SK-N-SH (cell line): ENCODE results near the gene RFX5. TPM values are rescaled to one million over a fixed set of nuclear protein-coding genes. Genes with fewer than 3 reads are reported as not detected.

Source experiments
- CTCF ChIA-PET: fragments of 300-600, 350-600 bp; formaldehyde crosslinking; extraction: SDS; loops from one replicate; lab custom pipeline; 2021; lab: Yijun Ruan, JAX
- POLR2A ChIA-PET: fragments of 350-600 bp; sonication (Branson Sonifier 250); formaldehyde crosslinking; extraction: SDS; loops from one replicate; lab custom pipeline; 2020; ENCODE audit warnings: antibody characterized with exemption, inconsistent platforms; lab: Yijun Ruan, JAX
- DNase-seq: peaks from one replicate; pipeline ENCODE4 v3.0.0; 2012
- H2AFZ ChIP-seq: fragments of 200-600 bp; sonication (generic); 2 replicates; pipeline ENCODE4 v1.8.1; 2016; ENCODE audit warnings: antibody characterized with exemption, mild to moderate bottlenecking, low read depth
- H3F3A ChIP-seq: fragments of 200-600 bp; sonication (generic); replicated peaks from 2 replicates; pipeline ENCODE3; 2016; ENCODE audit warnings: antibody characterized with exemption, mild to moderate bottlenecking; ENCODE audit not compliant: insufficient read depth
- H3K27ac ChIP-seq, 2 experiments: fragments of 200-500 bp in 1 of 2; fragments of 200-600 bp in 1 of 2; sonication (Bioruptor generic) in 1 of 2; sonication (generic), shearing (Covaris generic) in 1 of 2; 2 replicates each; pipeline versions ENCODE4 v1.5.1 to v1.6.1; 2014 to 2016; ENCODE audit warnings: low read depth in 2 of 2, inconsistent platforms in 1 of 2, low read length in 1 of 2, mild to moderate bottlenecking in 1 of 2, mixed read lengths in 1 of 2
- H3K27me3 ChIP-seq: fragments of 200-600 bp; sonication (generic), shearing (Covaris generic); 2 replicates; pipeline ENCODE4 v1.6.1; 2016; ENCODE audit warnings: mixed run types; ENCODE audit not compliant: insufficient read depth
- H3K36me3 ChIP-seq, 2 experiments: fragments of 200-500 bp in 1 of 2; fragments of 200-600 bp in 1 of 2; sonication (Bioruptor generic) in 1 of 2; sonication (generic) in 1 of 2; replicated peaks in 1 of 2; 2 replicates each; pipeline versions ENCODE3 to v1.5.1; 2014 to 2016; ENCODE audit warnings: low read length in 1 of 2, mild to moderate bottlenecking in 1 of 2; ENCODE audit not compliant: insufficient read depth in 2 of 2, control insufficient read depth in 1 of 2
- H3K4me1 ChIP-seq, 2 experiments: fragments of 200-500 bp in 1 of 2; fragments of 200-600 bp in 1 of 2; sonication (Bioruptor generic) in 1 of 2; sonication (generic), shearing (Covaris generic) in 1 of 2; 2 replicates each; pipeline versions ENCODE4 v1.5.1 to v1.6.1; 2014 to 2016; ENCODE audit warnings: low read depth in 1 of 2, low read length in 1 of 2, mixed run types in 1 of 2; ENCODE audit not compliant: insufficient read depth in 2 of 2, control insufficient read depth in 1 of 2
- H3K4me2 ChIP-seq: fragments of 200-600 bp; sonication (generic), shearing (Covaris generic); 2 replicates; pipeline ENCODE4 v1.6.1; 2017; ENCODE audit warnings: mixed run types
- H3K4me3 ChIP-seq, 2 experiments: fragments of 200-500 bp in 1 of 2; fragments of 200-600 bp in 1 of 2; sonication (Bioruptor generic) in 1 of 2; sonication (generic), shearing (Covaris generic) in 1 of 2; 2 replicates each; pipeline versions ENCODE4 v1.5.1 to v1.8.1; 2014 to 2016; ENCODE audit warnings: low read depth in 2 of 2, inconsistent platforms in 1 of 2, low read length in 1 of 2, mild to moderate bottlenecking in 1 of 2, mixed read lengths in 1 of 2, moderate library complexity in 1 of 2
- H3K79me2 ChIP-seq: fragments of 200-600 bp; sonication (generic); 2 replicates; pipeline ENCODE4 v1.8.1; 2017; ENCODE audit warnings: mild to moderate bottlenecking; ENCODE audit not compliant: insufficient read depth
- H3K9ac ChIP-seq: fragments of 200-600 bp; sonication (generic); 2 replicates; pipeline ENCODE4 v1.6.1; 2017; ENCODE audit warnings: mixed run types
- H3K9me2 ChIP-seq: fragments of 200-600 bp; sonication (generic); 2 replicates; pipeline ENCODE4 v1.6.1; 2017; ENCODE audit warnings: mixed run types
- H3K9me3 ChIP-seq: fragments of 200-600 bp; sonication (generic); 2 replicates; pipeline ENCODE4 v1.6.1; 2017; ENCODE audit warnings: mixed run types, mild to moderate bottlenecking, moderate library complexity
- H4K20me1 ChIP-seq: fragments of 200-600 bp; sonication (generic); 2 replicates; pipeline ENCODE4 v1.6.1; 2017; ENCODE audit warnings: mild to moderate bottlenecking, mixed run types; ENCODE audit not compliant: insufficient read depth
- CHD2 ChIP-seq: fragments of 150-350 bp; IDR thresholded peaks from 2 replicates; pipeline ENCODE4 v1.6.1; 2018; ENCODE audit warnings: low read length; ENCODE audit not compliant: partially characterized antibody
- ELF1 ChIP-seq: IDR thresholded peaks from 2 replicates; pipeline ENCODE4 v1.4.0; 2012
- EZH2phosphoT487 ChIP-seq: fragments of 200-600 bp; sonication (generic); IDR thresholded peaks from 2 replicates; pipeline ENCODE4 v1.6.1; 2017; ENCODE audit warnings: low read depth, mixed run types, mild to moderate bottlenecking, antibody characterized with exemption, moderate library complexity, borderline replicate concordance
- FOXJ3 ChIP-seq: sonication (generic); formaldehyde crosslinking; IDR thresholded peaks from 2 replicates; pipeline ENCODE4 v1.5.1; 2020; ENCODE audit warnings: mild to moderate bottlenecking, missing genetic modification reagents
- GATA2 ChIP-seq: sonication (generic); formaldehyde crosslinking; IDR thresholded peaks from 2 replicates; pipeline ENCODE4 v1.5.0; 2020; ENCODE audit warnings: mild to moderate bottlenecking, missing genetic modification reagents
- JUND ChIP-seq: IDR thresholded peaks from 2 replicates; pipeline ENCODE4 v1.4.0; 2012
- MEF2A ChIP-seq: IDR thresholded peaks from 2 replicates; pipeline ENCODE4 v1.4.0; 2012; ENCODE audit warnings: low read depth, borderline replicate concordance
- MXI1 ChIP-seq: IDR thresholded peaks from 2 replicates; pipeline ENCODE4 v1.6.1; 2012; ENCODE audit warnings: mild to moderate bottlenecking, low read depth, low read length, improper control_type of control experiment
- NFIC ChIP-seq: IDR thresholded peaks from 2 replicates; pipeline ENCODE4 v1.4.0; 2012; ENCODE audit warnings: borderline replicate concordance
- NRF1 ChIP-seq: IDR thresholded peaks from 2 replicates; pipeline ENCODE4 v1.6.1; 2012; ENCODE audit warnings: low read depth, mild to moderate bottlenecking, low read length
- POLR2AphosphoS5 ChIP-seq: IDR thresholded peaks from 2 replicates; pipeline ENCODE4 v1.6.1; 2012; ENCODE audit warnings: low read depth, low read length
- RAD21 ChIP-seq: IDR thresholded peaks from 2 replicates; pipeline ENCODE4 v1.6.1; 2012; ENCODE audit warnings: mild to moderate bottlenecking, low read length
- RFX5 ChIP-seq: IDR thresholded peaks from 2 replicates; pipeline ENCODE4 v1.6.1; 2012; ENCODE audit warnings: mild to moderate bottlenecking, improper control_type of control experiment, low read length
- SIN3A ChIP-seq: IDR thresholded peaks from 2 replicates; pipeline ENCODE4 v1.6.1; 2012; ENCODE audit warnings: low read depth, mild to moderate bottlenecking, low read length, moderate library complexity, borderline replicate concordance
- SMC3 ChIP-seq: IDR thresholded peaks from 2 replicates; pipeline ENCODE4 v1.6.1; 2012; ENCODE audit warnings: low read depth, low read length, improper control_type of control experiment
- TCF12 ChIP-seq: IDR thresholded peaks from 2 replicates; pipeline ENCODE4 v1.4.0; 2012
- WGBS: methylation state at CpG from one replicate; pipeline ENCODE4 v1.1.6; 2017; ENCODE audit warnings: low lambda C conversion rate; 5-methylcytosine and 5-hydroxymethylcytosine counted together
- polyA plus RNA-seq, 3 experiments: library from polyadenylated mRNA; depleted of rRNA; stranded (reverse); fragments of >200 nt; gene quantifications; 2 replicates each; pipeline ENCODE4 v1.2.3, GENCODE V29; 2012
- TF ChIP-seq, protein P1 (sequence below): fragments of 150-350 bp; IDR thresholded peaks from 2 replicates; pipeline ENCODE4 v1.6.1; 2016; ENCODE audit warnings: mild to moderate bottlenecking, low read depth, low read length
- TF ChIP-seq, protein P2 (sequence below): fragments of 200-600 bp; sonication (generic); IDR thresholded peaks from 2 replicates; pipeline ENCODE4 v1.6.1; 2017; ENCODE audit warnings: antibody characterized with exemption, mild to moderate bottlenecking, moderate library complexity
- TF ChIP-seq, protein P3 (sequence below): IDR thresholded peaks from 2 replicates; pipeline ENCODE4 v1.6.1; 2012; ENCODE audit warnings: mild to moderate bottlenecking, low read depth, low read length, moderate library complexity

RFX5 gene
- polyA plus RNA-seq, 1 of the 3 experiments (the other 2 are of a cell fraction), result 29.1 TPM

DNA sequence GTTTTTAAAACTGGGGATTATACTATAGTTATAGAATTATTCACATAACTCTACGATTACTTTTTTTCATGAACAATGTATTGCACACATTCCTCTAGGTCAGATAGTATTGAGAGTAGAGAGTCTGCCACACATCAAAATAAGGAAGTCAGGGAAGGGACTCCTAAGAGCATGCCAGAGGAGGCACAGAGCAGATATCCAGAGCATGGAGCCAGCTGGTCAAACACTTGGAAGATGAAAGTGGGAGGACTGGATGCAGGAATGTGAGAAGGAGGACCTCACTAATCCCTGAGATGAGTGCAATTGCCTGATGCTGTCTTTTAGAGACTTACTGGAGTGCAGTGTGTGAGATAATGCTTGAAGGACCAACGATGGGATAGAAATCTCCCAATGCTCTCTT is 9.6 kb upstream of the RFX5 start:
- TF ChIP-seq CHD2 (no peak), NFIC (no peak), ELF1 (no peak), JUND (no peak), RFX5 (no peak), NRF1 (no peak), TCF12 (no peak), MXI1 (no peak), FOXJ3 (CRISPR knock-in tag) (no peak), RAD21 (no peak), SMC3 (no peak), EZH2phosphoT487 (no peak), MEF2A (no peak), SIN3A (no peak), POLR2AphosphoS5 (no peak), GATA2 (CRISPR knock-in tag) (no peak)
- TF ChIP-seq, protein P1, sequence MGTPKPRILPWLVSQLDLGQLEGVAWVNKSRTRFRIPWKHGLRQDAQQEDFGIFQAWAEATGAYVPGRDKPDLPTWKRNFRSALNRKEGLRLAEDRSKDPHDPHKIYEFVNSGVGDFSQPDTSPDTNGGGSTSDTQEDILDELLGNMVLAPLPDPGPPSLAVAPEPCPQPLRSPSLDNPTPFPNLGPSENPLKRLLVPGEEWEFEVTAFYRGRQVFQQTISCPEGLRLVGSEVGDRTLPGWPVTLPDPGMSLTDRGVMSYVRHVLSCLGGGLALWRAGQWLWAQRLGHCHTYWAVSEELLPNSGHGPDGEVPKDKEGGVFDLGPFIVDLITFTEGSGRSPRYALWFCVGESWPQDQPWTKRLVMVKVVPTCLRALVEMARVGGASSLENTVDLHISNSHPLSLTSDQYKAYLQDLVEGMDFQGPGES, result no peak
- TF ChIP-seq, protein P2, sequence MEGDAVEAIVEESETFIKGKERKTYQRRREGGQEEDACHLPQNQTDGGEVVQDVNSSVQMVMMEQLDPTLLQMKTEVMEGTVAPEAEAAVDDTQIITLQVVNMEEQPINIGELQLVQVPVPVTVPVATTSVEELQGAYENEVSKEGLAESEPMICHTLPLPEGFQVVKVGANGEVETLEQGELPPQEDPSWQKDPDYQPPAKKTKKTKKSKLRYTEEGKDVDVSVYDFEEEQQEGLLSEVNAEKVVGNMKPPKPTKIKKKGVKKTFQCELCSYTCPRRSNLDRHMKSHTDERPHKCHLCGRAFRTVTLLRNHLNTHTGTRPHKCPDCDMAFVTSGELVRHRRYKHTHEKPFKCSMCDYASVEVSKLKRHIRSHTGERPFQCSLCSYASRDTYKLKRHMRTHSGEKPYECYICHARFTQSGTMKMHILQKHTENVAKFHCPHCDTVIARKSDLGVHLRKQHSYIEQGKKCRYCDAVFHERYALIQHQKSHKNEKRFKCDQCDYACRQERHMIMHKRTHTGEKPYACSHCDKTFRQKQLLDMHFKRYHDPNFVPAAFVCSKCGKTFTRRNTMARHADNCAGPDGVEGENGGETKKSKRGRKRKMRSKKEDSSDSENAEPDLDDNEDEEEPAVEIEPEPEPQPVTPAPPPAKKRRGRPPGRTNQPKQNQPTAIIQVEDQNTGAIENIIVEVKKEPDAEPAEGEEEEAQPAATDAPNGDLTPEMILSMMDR, result no peak
- TF ChIP-seq, protein P3, sequence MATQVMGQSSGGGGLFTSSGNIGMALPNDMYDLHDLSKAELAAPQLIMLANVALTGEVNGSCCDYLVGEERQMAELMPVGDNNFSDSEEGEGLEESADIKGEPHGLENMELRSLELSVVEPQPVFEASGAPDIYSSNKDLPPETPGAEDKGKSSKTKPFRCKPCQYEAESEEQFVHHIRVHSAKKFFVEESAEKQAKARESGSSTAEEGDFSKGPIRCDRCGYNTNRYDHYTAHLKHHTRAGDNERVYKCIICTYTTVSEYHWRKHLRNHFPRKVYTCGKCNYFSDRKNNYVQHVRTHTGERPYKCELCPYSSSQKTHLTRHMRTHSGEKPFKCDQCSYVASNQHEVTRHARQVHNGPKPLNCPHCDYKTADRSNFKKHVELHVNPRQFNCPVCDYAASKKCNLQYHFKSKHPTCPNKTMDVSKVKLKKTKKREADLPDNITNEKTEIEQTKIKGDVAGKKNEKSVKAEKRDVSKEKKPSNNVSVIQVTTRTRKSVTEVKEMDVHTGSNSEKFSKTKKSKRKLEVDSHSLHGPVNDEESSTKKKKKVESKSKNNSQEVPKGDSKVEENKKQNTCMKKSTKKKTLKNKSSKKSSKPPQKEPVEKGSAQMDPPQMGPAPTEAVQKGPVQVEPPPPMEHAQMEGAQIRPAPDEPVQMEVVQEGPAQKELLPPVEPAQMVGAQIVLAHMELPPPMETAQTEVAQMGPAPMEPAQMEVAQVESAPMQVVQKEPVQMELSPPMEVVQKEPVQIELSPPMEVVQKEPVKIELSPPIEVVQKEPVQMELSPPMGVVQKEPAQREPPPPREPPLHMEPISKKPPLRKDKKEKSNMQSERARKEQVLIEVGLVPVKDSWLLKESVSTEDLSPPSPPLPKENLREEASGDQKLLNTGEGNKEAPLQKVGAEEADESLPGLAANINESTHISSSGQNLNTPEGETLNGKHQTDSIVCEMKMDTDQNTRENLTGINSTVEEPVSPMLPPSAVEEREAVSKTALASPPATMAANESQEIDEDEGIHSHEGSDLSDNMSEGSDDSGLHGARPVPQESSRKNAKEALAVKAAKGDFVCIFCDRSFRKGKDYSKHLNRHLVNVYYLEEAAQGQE, result no peak
- Histone ChIP-seq H3K4me3 (no peak overlapping the region), H3F3A (no peaks in the 10 kb centered on the region), H3K9ac (no peak overlapping the region), H3K79me2 (no peaks in the 10 kb centered on the region), H3K4me1 (no peaks in the 10 kb centered on the region), H4K20me1 (no peaks in the 10 kb centered on the region), H3K9me2 (no peaks in the 10 kb centered on the region), H3K27ac (no peak overlapping the region), H3K36me3 (no peaks in the 10 kb centered on the region), H3K27me3 (no peaks in the 10 kb centered on the region; the same call in 1 of the 2 replicates), H2AFZ (no peak overlapping the region), H3K4me2 (no peak overlapping the region), H3K9me3 (no peaks in the 10 kb centered on the region)
- ChIA-PET POLR2A (no interaction called here), CTCF (interaction anchor here (1.6 kb wide), 1 partner anchor 16 kb away, joined by 7 read pairs; no protein-coding TSS in a partner anchor)
- DNase-seq, result no peak
- WGBS, result 21% methylated on average over 2 of the region's 2 CpGs
